Liver (tissue), 2 donors: Measurements from ENCODE around the gene MROH2B.

Experiments used
- FOXA1 ChIP-seq: IDR thresholded peaks from 2 replicates; pipeline ENCODE4 v1.6.1; 2016; ENCODE audit warnings: antibody characterized with exemption
- TF ChIP-seq, protein P1 (sequence below): fragments of 150-350 bp; IDR thresholded peaks from 2 replicates; pipeline ENCODE4 v1.5.1; 2017; ENCODE audit warnings: improper control_type of control experiment, low read depth, low read length; ENCODE audit not compliant: missing input control
- TF ChIP-seq, protein P2 (sequence below): IDR thresholded peaks from 2 replicates; pipeline ENCODE4 v1.6.1; 2016; ENCODE audit warnings: antibody characterized with exemption
- donor health status: healthy.

DNA sequence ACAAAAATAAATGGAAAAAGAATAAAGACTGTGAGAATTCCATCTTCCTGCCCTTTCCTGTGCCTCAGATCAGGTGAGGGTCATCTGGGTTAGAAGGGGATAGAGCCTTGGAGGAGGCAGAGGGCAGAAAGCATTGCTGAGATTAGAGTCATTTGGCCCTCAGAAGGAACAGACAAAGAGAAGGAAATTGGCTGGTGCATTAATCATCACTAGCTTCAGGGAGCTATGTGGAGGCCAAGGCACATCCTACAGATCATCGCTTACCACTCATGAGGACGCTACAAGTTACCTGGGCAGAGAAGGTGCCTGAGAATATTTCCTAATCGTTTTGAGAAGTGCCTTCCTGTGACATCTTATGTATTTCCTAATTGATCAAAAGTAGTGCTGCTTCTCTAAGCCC is 87.4 kb downstream of the MROH2B start:
- TF ChIP-seq, protein P1, sequence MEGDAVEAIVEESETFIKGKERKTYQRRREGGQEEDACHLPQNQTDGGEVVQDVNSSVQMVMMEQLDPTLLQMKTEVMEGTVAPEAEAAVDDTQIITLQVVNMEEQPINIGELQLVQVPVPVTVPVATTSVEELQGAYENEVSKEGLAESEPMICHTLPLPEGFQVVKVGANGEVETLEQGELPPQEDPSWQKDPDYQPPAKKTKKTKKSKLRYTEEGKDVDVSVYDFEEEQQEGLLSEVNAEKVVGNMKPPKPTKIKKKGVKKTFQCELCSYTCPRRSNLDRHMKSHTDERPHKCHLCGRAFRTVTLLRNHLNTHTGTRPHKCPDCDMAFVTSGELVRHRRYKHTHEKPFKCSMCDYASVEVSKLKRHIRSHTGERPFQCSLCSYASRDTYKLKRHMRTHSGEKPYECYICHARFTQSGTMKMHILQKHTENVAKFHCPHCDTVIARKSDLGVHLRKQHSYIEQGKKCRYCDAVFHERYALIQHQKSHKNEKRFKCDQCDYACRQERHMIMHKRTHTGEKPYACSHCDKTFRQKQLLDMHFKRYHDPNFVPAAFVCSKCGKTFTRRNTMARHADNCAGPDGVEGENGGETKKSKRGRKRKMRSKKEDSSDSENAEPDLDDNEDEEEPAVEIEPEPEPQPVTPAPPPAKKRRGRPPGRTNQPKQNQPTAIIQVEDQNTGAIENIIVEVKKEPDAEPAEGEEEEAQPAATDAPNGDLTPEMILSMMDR: no peak
- TF ChIP-seq FOXA1: no peak
- TF ChIP-seq, protein P2, sequence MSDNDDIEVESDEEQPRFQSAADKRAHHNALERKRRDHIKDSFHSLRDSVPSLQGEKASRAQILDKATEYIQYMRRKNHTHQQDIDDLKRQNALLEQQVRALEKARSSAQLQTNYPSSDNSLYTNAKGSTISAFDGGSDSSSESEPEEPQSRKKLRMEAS: no peak
